ENCODE results near the gene UBALD2. TPM values are rescaled to one million over a fixed set of nuclear protein-coding genes. Genes with fewer than 3 reads are reported as not detected.

The UBALD2 gene
- total and polyA plus RNA-seq, 2 of the 8 experiments (the other 6 are each of a cell fraction or from before 2014, with no cell fraction given), result 17.8 to 22.6 TPM

- Histone ChIP-seq H2AK5ac (ENCODE audit: low read depth, low read length) (no peak within 1 kb of the TSS), H3K27ac (ENCODE audit: low read depth, low read length) (no peak within 1 kb of the TSS; the same call in 1 of the 2 replicates), H3K4me1 (replicated peaks in 1 of 4; ENCODE audit: control insufficient read depth in 3 of 4, insufficient read depth in 4 of 4, low read length in 3 of 4) (peaks cover 0 to 6% (median 4%) of the 10 kb centered on the region in 4 experiments; a peak in 5 of 7 replicates), H3K23me2 (ENCODE audit: low read depth, low read length) (peaks cover 11% of the 10 kb centered on the region), H4K5ac (ENCODE audit: insufficient read length, low read depth, low read length) (peak within 1 kb of the TSS; percentile 58), H3K9ac (replicated peaks in 1 of 4; ENCODE audit: extremely low read depth in 1 of 4, low read depth in 3 of 4, low read length in 3 of 4) (peak within 1 kb of the TSS in 3 of 4 experiments; percentile 26 to 60 (median 52); a peak in 5 of 7 replicates), H3K79me1 (ENCODE audit: low read depth, low read length) (no peaks in the 10 kb centered on the region), H3K36me3 (ENCODE audit: control insufficient read depth in 2 of 4, insufficient read depth in 4 of 4, low read length in 3 of 4) (no peaks in the 10 kb centered on the region), H3K9me3 (ENCODE audit: insufficient read depth in 2 of 2, low read depth in 1 of 2, low read length in 1 of 2) (no peaks in the 10 kb centered on the region), H2BK15ac (ENCODE audit: low read length) (peak within 1 kb of the TSS; percentile 34; the same call in 1 of the 2 replicates), H3K56ac (replicated peaks; ENCODE audit: insufficient read length, low read depth, low read length) (peak within 1 kb of the TSS; percentile 66), H2BK5ac (ENCODE audit: low read depth, low read length) (peak within 1 kb of the TSS; percentile 55; the same call in 1 of the 2 replicates), H3K4ac (replicated peaks; ENCODE audit: insufficient read length, low read depth, low read length) (peak within 1 kb of the TSS; percentile 99), H4K8ac (ENCODE audit: extremely low read depth, insufficient read depth, low read length) (peak within 1 kb of the TSS; percentile 94), H3K14ac (ENCODE audit: insufficient read length) (peak within 1 kb of the TSS; percentile 44), H2AFZ (ENCODE audit: low read length) (peak within 1 kb of the TSS; percentile 86), H2BK120ac (replicated peaks; ENCODE audit: low read depth, low read length) (no peak within 1 kb of the TSS), H3K4me3 (ENCODE audit: extremely low read depth in 1 of 4, insufficient read depth in 2 of 4, low read depth in 3 of 4, low read length in 4 of 4) (peak within 1 kb of the TSS; percentile 36 to 69 (median 52)), H4K91ac (replicated peaks; ENCODE audit: insufficient read length, low read length) (peak within 1 kb of the TSS; percentile 90), H3K23ac (ENCODE audit: insufficient read length) (no peak within 1 kb of the TSS), H3K18ac (ENCODE audit: extremely low read depth, low read length) (peak within 1 kb of the TSS; percentile 75; the same call in 1 of the 2 replicates), H4K20me1 (replicated peaks in 1 of 2; ENCODE audit: control insufficient read depth in 1 of 2, insufficient read depth in 2 of 2, low read length in 2 of 2) (no peaks in the 10 kb centered on the region), H2BK20ac (ENCODE audit: low read length) (no peak within 1 kb of the TSS), H2BK12ac (ENCODE audit: low read depth, low read length) (peak within 1 kb of the TSS; percentile 4; the same call in 1 of the 2 replicates), H3K4me2 (ENCODE audit: insufficient read depth in 1 of 2, low read depth in 2 of 2, low read length in 2 of 2) (peak within 1 kb of the TSS; percentile 68 to 99), H3K79me2 (ENCODE audit: control insufficient read depth in 1 of 2, insufficient read depth in 2 of 2, low read length in 2 of 2) (0 out of 4 replicates have a peak, but pooled peaks cover 0 to 2% of the 10 kb centered on the region in 2 experiments), H3K27me3 (replicated peaks in 1 of 4; ENCODE audit: control insufficient read depth in 3 of 4, extremely low read depth in 1 of 4, insufficient read depth in 3 of 4, low read length in 3 of 4) (peaks cover 5 to 42% (median 31%) of the 10 kb centered on the region in 4 experiments)
- FAIRE-seq (no peak), DNase-seq (ENCODE audit: low read depth in 1 of 2, low spot score in 2 of 2) (peak in 1 of 2 experiments; percentile 82)
- WGBS, 2 experiments (ENCODE audit: extremely low coverage in 1 of 2, insufficient coverage in 1 of 2, insufficient read length in 1 of 2, insufficient replicate concordance in 2 of 2, low coverage in 1 of 2, low lambda C conversion rate in 2 of 2, missing lambda C conversion rate in 1 of 2), result 3% methylated on average over 17 of the region's 102 CpGs; no CpG with 5 or more reads in 1 of the 2 experiments
- POLR2A ChIA-PET (ENCODE audit: partially characterized antibody), result interaction anchor here (0.8 to 1.7 kb wide), 11 partner anchors 11 to 118 kb away, joined by 3 to 7 read pairs (median 4); no protein-coding TSS in a partner anchor
- CTCF ChIA-PET (ENCODE audit: partially characterized antibody), result interaction anchor here (0.9 to 4.1 kb wide), 4 partner anchors 11 to 57 kb away, joined by 3 to 18 read pairs (median 5); no protein-coding TSS in a partner anchor
- TF ChIP-seq USF2 (IDR thresholded peaks at IDR 0.05; ENCODE audit: low read length), result no peak
- no peak; the same call in 1 of the 2 replicates for TF ChIP-seq BACH1 (IDR thresholded peaks at IDR 0.05; ENCODE audit: low read length)
- peak; percentile 56 for TF ChIP-seq KDM4A (IDR thresholded peaks at IDR 0.05; ENCODE audit: low read depth, low read length, severe bottlenecking)
- TF ChIP-seq RAD21 (IDR thresholded peaks at IDR 0.05 in 1 of 2, conservative IDR thresholded peaks at IDR 0.05 in 1 of 2; ENCODE audit: low read depth in 2 of 2, low read length in 2 of 2), result 0 out of 4 replicates have a peak, but pooled peaks of 1 of the 2 experiments have one; percentile 0
- TF ChIP-seq TBP (IDR thresholded peaks at IDR 0.05; ENCODE audit: low read depth, low read length), result peak; percentile 85; the same call in 1 of the 2 replicates
- TF ChIP-seq PHF8 (conservative IDR thresholded peaks at IDR 0.05; ENCODE audit: low read depth, low read length), result peak; percentile 54
- peak; percentile 83 for TF ChIP-seq TAF1 (IDR thresholded peaks at IDR 0.05; ENCODE audit: low read depth, low read length)
- peak in 1 of 2 experiments; percentile 45; a peak in 1 of 4 replicates for TF ChIP-seq SIN3A (conservative IDR thresholded peaks at IDR 0.05 in 1 of 2, IDR thresholded peaks at IDR 0.05 in 1 of 2; ENCODE audit: low read depth in 1 of 2, low read length in 2 of 2)
Observed at GRCh38 chr17:76240461-76241203, 24.5 kb upstream of the UBALD2 start, which contains the start of gene RNF157. Gene RNF157 (minus strand): TSS chr17:76240493. CDS start chr17:76240240, 253 bp downstream.

All from H1 (cell line).